ENCODE measurements around the gene IL15RA. TPM values are rescaled to one million over a fixed set of nuclear protein-coding genes. Genes with fewer than 3 reads are reported as not detected.

The IL15RA gene
- polyA plus RNA-seq, 2 of the 4 experiments (the other 2 are of a cell fraction) = 0.46 to 0.83 TPM

- Histone ChIP-seq H3K4me2 (no peak overlapping the region), H3K9me3 (no peaks in the 10 kb centered on the region), H3K27ac (no peak overlapping the region), H3K4me1 (no peaks in the 10 kb centered on the region), H3K4me3 (no peak overlapping the region)
- ATAC-seq (no peak), FAIRE-seq (no peak), DNase-seq (ENCODE audit: low read depth in 1 of 2, low spot score in 1 of 2) (no peak)
- POLR2A ChIA-PET = no interaction called here
- 96% methylated on average over 10 of the region's 10 CpGs for WGBS (ENCODE audit: missing lambda C conversion rate)
- CTCF ChIA-PET = no interaction called here
- TF ChIP-seq RNF2 (IDR thresholded peaks at IDR 0.05; ENCODE audit: borderline replicate concordance, low read depth) (no peak), ESRRA (IDR thresholded peaks at IDR 0.05; ENCODE audit: borderline replicate concordance, low read length) (no peak), REST (IDR thresholded peaks at IDR 0.05) (no peak), HOXB13 (CRISPR knock-in tag; IDR thresholded peaks at IDR 0.05; ENCODE audit: low read depth) (no peak), CTCF (IDR thresholded peaks at IDR 0.05) (no peak), HOXA7 (CRISPR knock-in tag; IDR thresholded peaks at IDR 0.05) (no peak), GATA3 (IDR thresholded peaks at IDR 0.05; ENCODE audit: borderline replicate concordance) (no peak), CBX8 (IDR thresholded peaks at IDR 0.05) (no peak), NPAS2 (CRISPR knock-in tag; IDR thresholded peaks at IDR 0.05; ENCODE audit: borderline replicate concordance) (no peak), SREBF2 (IDR thresholded peaks at IDR 0.05) (no peak), NR3C1 (IDR thresholded peaks at IDR 0.05) (no peak)
These were observed 41.7 kb downstream of the IL15RA start for GRCh38 chr10:5935628-5936027.

- no peak for FAIRE-seq
- CTCF ChIA-PET = interaction anchor here (1.3 kb wide), 2 partner anchors 11 to 42 kb away, joined by 4 to 5 read pairs; no protein-coding TSS in a partner anchor
- no peak overlapping the region for H3K4me3 ChIP-seq
These were observed 43.3 kb downstream of the IL15RA start for GRCh38 chr10:5933909-5934546.

GRCh38 chr10:5932345-5932744, 45.0 kb downstream of the IL15RA start:
- no peak for ATAC-seq
- Histone ChIP-seq H3K4me2 (no peak overlapping the region), H3K4me1 (no peaks in the 10 kb centered on the region), H3K9me3 (no peaks in the 10 kb centered on the region), H3K4me3 (no peak overlapping the region), H3K27ac (no peak overlapping the region)
- WGBS (ENCODE audit: missing lambda C conversion rate) = 94% methylated on average over 5 of the region's 5 CpGs
- ChIA-PET POLR2A (interaction anchor here (1.1 kb wide), 1 partner anchor 42 kb away, joined by 3 read pairs; the partner anchor contains the start of genes ANKRD16 and FBH1), CTCF (interaction anchor here (1.5 kb wide), 1 partner anchor 17 kb away, joined by 4 read pairs; no protein-coding TSS in a partner anchor)
- 0 out of 4 replicates have a peak, but pooled peaks of 1 of the 2 experiments have one; percentile 11 for TF ChIP-seq CEBPB (IDR thresholded peaks at IDR 0.05)
- no peak for TF ChIP-seq CHD2 (IDR thresholded peaks at IDR 0.05; ENCODE audit: low read length, partially characterized antibody)
- no peak for DNase-seq (ENCODE audit: low read depth in 1 of 2, low spot score in 1 of 2)
- no peak for FAIRE-seq

More at GRCh38 chr10:5933909-5934546, 43.3 kb downstream of the IL15RA start:
- WGBS (ENCODE audit: missing lambda C conversion rate) = 95% methylated on average over 14 of the region's 14 CpGs
- Histone ChIP-seq H3K27ac (no peak overlapping the region), H3K9me3 (no peaks in the 10 kb centered on the region), H3K4me2 (no peak overlapping the region), H3K4me1 (no peaks in the 10 kb centered on the region)
- POLR2A ChIA-PET = no interaction called here
- DNase-seq (ENCODE audit: low read depth in 1 of 2, low spot score in 1 of 2) (no peak), ATAC-seq (no peak)
- TF ChIP-seq E2F6 (IDR thresholded peaks at IDR 0.05; ENCODE audit: borderline replicate concordance, low read depth) = no peak
- TF ChIP-seq ESRRA (IDR thresholded peaks at IDR 0.05; ENCODE audit: borderline replicate concordance, low read length) = no peak
- no peak for TF ChIP-seq GATA3 (IDR thresholded peaks at IDR 0.05; ENCODE audit: borderline replicate concordance)
- TF ChIP-seq BHLHE40 (IDR thresholded peaks at IDR 0.05; ENCODE audit: low read depth, low read length) = no peak
